Kidney tubule cell (primary cell): Measurements from ENCODE around the gene KITLG.
"Not testable (repeated sequence)": the region's sequence is repeated elsewhere in the genome, so short reads cannot be mapped to it uniquely, and the experiment has no call there.

Source experiments
- DNase-seq: peaks from one replicate; pipeline ENCODE4 v3.0.0-alpha.2; 2018; ENCODE audit warnings: low spot score

Gene KITLG, protein sequence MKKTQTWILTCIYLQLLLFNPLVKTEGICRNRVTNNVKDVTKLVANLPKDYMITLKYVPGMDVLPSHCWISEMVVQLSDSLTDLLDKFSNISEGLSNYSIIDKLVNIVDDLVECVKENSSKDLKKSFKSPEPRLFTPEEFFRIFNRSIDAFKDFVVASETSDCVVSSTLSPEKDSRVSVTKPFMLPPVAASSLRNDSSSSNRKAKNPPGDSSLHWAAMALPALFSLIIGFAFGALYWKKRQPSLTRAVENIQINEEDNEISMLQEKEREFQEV

DNA sequence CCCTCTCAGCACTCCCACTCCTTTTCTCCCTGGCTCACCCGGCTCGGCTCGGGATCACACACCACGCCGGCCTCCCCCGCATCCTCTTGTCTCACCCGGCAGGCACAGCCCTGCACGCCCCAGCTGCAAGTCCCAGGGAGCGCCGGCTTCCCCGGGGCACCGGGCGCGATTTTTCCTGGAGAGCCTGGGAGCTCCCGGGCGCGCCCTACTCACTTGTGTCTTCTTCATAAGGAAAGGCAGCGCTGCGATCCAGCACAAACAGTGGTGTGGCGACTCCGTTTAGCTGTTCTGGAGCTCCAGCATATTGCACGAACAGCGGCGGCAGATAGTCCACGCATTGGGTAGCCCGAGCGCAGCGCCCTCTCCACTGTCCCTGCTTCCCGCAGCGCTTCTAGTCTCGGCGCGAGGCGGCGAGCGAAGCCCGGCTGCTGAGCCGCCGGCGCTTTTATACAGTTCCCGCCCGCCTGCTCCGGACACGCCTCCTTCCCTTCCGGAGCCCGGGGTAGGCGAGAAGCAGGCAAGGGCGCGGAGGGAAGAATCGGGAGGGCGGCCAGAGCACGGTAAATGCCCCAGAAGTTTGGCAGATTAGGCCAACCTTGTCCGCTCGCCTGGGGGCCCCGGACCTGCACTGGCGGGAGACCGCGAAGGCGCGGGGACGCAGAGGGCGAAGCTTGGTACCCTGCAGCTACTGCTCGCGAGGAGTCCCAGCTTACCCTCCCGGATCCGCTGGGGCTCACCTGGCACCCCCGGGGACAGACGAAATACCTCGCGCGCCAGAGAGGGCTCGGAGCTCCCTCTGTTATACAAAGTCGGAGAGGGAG, at the start of gene KITLG:
TSS of gene KITLG (minus strand) at position 421 of the 821 bp plus-strand sequence. CDS start at position 228, 193 bp downstream.
- DNase-seq: peak; percentile 94

DNA sequence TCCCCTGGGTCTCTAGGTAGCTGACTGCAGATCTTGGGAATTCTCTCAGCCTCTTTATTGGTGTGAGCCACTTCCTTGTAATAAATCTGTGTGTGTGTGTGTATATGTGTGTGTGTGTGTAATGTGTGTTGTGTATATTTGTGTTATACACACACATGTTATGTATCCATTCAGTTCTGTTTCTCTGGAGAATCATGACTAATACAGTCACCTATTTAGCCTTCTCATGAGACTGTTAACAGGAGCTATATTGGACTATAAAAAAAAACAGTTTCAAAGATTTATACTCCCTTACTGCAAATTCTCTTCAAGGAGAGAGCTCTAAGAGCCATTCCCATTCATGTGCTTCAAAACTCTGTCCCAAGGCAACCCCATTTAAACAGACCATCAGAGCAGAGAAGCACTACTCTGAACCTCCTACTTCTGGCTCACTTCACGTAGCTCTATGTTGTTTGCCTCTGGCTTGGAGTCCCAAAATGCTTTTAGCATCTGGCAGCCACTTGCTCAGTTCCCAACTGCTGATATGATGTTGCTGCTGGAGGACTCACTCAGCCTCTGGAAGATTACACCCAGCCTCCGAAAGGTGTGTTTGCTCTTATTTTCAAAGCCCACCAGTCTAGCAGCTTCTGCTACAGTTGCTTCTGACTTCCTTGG, 48.7 kb upstream of the KITLG start:
- DNase-seq: no peak

DNA sequence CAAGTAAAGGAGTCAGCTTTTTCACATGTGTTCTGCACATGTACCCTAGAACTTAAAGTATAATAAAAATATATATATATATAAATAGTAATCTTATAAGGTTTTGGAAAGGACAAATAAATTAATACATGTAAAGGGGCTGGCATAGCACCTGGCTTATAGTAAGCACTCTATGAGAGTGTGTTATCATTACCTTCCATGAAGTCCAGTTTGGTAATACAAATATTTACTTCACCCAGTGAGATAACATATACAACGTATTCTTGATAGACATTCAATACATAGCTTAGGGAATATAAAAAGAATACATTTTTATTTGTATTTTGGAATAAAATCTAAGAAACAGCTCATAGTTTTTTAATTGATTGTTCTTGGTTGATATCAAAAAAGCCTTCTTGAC, 47.8 kb upstream of the KITLG start:
- DNase-seq: not testable (repeated sequence)

DNA sequence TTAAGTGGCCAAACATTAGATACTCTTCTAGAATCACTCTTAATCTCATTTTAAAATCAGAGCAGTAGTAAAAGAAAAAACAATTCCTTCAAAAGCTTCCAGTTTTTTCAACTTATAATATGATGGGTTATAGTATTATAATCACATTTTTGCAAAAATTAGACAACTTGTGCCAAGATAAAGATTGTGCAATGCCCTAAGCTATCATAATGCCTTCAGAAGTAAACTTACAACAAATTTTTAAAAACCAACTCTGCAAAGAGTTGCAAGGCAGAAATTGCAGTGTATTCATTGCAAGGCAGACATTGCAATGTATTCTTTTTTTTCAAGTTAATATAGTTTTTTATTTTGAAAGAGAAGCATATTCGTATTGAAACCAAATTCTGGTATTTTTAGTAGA, 47.2 kb upstream of the KITLG start:
- DNase-seq: no peak

DNA sequence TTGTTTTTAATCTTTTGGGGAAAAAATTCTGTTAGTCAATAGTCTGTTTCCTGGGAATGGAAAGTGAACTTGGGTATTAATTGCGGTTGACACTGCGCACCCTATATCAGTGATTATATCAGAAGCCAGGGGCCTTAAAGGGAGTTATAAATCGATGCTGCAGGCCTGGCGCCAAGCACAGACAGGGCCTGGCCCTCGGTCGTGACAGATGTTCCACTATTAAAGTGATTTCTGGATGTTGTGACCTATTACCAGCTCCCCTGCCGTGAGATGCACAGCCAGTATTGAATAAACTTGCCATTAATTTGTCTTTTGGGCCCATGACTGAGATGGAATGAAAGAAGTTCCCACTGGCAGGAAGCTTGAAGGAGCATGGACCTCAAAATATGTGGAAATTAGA, 45.1 kb upstream of the KITLG start:
- no peak for DNase-seq

DNA sequence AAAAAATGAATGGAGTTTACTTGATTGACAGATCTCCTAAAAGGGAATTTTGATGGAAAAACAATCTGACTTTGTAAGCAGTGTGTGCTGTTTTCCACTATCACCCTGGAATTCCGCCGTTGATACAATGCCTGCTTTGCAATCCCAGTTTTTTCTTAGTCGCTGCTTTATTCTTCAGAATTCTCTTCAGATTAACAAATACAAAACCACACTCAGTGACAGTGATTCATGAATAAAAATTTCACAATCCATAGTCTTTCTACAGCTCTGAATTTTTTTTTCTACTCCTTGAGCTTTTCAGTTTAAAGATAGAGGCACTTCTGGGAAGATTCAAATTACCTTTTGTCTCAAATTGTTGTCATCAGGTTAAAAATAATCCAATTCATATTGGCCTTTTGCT, 44.6 kb upstream of the KITLG start:
- peak; percentile 8 for DNase-seq

DNA sequence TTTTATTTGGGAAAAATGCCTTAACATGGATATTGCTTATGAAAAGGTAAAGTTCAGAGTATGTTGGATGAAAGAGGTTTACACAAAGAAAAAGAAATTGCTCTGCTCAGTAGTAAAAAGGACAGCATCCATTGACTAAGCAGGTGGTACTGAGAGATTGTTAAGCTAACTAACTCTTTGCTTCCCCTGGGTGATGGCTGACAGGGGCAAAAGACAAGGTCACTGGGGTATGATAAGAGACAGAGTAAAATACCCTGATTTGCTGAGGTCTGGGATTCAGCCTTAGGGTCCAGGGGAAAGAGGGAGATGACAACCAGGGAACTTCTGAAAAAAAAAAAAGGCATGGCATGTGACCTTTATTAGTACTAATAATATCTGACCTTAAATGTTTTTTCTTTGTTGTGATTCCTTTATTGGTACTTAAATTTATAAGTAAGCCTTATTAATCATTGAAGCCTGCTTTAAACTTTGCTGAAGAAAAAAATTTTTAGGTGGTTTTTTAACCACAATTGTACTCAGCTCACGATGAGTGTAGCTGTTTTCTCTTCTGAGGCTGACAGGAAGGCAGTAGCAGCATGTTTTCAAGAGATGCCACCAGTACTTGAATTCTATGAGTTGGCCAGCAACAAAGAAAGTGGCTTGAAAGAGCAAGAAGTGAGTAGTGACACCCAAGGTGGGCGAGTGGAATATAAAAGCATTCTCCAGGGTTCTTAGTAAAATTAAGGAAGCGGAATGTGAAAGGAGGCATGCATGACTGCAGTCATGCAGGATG, 43.7 kb upstream of the KITLG start:
- DNase-seq: peak; percentile 2

DNA sequence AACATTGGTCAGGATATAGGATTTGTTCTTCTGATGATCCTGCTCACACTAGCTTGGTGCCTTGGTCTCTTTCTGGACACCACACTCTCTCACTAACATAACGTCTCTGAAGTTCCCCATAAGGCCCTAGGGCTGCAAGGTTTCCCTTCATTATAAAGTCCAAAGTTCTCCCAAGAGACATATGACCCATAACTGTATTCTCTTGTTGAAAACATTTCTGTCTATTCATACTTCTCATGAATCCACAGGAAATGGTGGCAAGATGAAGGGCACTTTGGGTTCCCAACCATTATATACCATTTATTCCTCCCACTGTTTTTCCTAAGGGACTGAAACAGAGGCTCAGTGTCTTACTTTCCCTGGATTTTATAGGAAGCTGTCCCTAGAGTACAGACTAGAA, 37.1 kb upstream of the KITLG start:
- no peak for DNase-seq

DNA sequence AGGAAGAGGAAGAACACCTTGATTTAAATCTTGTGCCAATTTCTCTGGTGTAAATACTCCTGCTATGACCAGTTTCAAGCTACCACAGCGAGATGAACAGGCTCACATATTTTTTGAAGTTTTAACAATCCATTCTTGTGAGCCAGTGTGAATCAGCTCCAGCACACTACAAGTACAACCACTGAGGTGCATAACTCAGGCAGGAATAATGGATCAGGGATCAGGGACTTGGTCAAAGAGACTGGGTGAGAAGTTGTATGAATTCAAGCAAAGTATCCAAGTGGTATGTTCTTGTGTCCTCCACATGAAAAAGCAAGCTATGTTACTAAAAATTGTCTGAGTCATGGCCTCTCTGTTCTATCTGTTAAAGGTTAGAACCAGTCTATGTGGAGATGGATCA, 35.2 kb upstream of the KITLG start:
- DNase-seq: peak; percentile 69

DNA sequence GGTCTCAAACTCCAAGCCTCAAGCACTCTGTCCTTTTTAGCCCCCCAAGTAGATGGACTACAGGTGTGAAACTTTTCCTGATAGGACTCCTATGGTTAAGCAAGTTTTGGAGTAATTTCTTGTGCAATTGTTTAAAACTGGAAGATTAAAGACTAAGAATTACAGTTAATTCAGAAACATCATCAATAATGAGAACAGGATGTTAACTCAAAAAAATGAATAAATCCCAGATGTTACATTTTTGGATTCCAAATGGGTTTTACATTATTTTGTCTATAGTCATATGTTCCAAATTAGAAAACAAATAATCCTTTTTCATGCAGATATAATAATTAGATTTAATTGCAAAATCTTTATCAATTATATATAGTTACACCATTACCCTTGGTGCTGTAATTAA, 24.4 kb upstream of the KITLG start:
- DNase-seq: no peak

DNA sequence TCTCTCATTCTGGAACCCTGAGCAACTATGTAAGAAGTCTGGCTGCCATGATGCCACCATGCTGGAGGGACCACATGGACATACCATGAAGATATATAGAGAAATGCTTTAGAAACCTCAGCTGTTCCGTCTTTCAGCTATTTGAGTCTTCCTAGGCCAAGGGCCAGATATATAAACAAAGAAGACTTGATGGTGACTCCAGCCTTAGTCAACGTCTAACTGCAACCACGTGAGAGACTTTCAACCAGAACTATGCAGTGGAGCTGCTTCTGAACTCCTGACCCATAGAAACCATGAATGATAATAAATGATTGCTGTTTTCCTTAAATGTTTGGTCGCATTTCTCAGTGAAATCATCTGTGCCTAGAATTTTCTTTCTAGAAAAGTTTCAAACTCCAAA, 20.0 kb upstream of the KITLG start:
- DNase-seq: peak; percentile 73

DNA sequence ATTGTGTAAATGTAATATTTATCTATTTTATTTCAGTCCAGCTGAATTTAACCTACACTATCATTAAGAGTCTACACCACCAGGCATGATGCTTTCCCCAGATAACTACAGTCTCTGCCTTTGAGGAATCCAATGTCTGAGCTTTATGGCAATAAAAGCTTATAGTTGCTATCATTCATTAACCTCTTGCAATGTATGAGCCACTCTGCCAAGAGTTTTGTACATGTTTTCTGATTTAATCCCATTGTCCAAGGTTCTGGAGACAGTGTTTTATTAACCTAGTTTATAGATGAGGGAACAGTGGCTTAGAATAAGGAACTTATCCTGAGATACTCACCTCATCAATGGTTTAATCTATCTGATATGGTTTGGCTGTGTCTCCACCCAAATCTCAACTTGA, 17.1 kb upstream of the KITLG start:
- no peak for DNase-seq

DNA sequence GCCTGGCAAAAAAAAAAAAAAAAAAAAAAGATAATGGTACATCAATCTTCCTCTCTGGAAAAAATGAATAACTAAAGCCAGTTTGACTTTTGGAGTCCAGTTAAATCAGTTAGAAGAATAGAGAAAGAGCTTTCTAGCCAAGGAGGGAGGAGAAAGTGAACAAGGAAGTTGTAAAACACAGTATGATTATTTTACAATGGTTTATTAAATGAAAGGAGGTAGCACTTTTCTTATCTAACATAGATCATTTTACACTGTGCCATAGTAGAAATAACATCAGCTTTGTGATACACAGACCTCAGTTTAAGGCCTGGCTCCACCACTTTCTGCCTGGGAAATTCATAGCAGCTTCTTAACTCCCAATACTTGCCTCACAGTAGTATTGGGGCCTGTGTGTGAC, 15.4 kb upstream of the KITLG start:
- no peak for DNase-seq

DNA sequence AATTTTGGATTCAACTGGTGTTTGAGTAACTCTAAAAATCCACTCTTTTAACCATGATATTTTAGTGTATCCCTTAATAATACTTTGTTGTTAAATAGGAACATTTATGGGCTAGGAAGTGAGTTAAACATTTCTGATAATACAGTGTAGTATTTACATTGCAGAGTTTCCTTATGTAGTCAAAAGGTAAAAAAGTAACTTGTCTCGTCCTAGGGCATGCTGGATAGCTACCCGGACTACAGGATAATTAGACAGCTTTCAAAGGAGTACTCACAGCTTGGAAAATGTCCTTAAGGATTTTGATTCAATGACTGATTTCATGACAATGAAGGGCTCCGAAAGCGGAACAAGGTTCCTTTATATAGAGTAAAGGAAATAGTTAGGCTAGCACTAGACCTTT, 14.5 kb upstream of the KITLG start:
- DNase-seq: no peak

DNA sequence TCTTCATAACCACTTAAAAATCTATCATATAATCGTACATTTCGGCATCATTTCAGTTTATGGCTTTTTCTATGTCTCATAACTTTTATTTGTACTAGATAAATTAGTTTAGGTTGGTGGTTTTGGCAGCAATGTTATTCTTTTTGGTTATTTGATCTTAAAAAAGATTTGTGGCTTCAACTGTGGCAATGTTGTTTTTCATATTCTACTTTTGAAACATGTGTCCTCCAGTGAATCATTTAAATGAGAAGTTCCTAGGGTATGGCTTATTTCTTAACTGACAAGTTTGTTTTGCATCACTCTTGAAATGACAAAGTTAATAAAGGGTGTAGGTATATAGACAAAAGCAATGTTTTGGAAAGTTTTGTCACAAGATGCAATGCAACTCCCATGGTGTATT, 11.1 kb upstream of the KITLG start:
- no peak for DNase-seq

DNA sequence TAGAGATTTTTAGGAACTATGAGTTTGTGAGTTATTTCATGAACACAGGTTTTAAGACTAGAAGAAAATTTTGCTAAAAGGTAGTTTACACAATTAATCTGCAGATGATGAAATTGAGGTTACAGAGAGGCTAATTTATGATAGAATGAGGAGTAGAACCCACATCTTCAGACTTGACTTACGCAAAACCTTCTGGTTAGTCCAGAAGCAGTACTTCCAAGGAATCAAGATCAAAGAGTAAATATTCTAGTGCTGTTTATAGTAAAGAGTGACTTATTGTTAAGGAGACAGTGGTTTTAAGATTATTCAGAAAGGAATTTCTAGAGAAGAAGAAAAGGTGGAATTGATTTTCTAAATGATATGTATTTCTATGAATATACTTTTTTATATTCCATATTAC, 10.6 kb upstream of the KITLG start:
- no peak for DNase-seq

DNA sequence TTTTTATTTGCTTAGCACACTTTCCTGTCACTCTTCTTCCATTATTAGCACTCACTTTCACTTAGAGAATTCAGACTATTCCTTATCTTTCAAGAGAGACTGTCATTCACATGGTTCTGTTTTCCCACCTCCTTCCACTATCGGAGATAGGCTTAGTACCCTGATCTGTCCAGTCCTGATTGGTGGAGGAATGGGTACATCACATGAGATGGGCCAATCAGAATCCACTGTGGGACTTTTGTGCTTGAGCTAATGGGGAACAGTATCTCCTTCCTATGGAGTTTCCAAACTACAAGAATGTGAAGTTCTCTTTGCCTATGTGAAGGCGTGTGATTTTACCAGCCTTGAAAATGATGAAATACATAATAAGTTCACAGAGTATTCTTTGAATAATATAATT, 4.8 kb upstream of the KITLG start:
- DNase-seq: no peak

DNA sequence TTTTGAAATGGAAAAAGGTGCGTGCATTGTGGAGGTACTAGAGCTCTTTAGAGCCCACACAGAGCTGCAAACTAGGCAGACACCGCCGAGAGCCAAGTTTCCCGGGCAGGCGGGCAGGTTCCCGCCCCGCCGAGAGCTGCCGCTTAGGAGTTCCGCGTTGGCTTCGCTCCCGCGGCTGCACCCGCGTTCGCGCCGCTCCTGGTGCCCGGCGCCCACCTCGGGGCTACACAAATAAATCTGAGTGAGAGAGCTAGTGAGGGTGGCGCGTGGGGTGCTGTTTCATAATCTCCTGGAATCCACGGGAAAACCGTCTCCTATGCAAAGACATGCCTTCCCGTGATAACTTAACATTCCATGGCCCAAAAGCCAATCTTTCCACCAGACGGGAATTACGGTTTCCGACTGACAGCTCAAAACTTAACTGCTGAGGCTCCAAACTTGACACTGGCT, 645 bp downstream of the KITLG start:
- DNase-seq: peak; percentile 38

DNA sequence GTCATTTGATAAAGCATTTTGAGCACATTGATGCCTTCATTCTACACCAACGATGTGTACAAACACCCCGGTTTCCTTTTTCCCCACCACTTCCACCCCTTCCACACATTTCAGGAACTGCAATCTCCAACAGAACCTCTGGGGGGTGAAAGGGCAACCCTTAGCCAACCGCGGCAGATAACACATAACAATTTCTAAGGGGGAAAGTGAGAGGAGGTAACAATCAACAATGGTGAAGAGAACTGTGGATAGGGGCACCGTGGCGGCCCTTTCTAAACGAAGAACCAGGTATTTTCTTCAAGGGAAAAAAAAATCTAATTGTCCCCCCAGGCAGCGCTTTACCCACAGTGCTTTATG, 1.1 kb downstream of the KITLG start:
- DNase-seq: peak; percentile 64

DNA sequence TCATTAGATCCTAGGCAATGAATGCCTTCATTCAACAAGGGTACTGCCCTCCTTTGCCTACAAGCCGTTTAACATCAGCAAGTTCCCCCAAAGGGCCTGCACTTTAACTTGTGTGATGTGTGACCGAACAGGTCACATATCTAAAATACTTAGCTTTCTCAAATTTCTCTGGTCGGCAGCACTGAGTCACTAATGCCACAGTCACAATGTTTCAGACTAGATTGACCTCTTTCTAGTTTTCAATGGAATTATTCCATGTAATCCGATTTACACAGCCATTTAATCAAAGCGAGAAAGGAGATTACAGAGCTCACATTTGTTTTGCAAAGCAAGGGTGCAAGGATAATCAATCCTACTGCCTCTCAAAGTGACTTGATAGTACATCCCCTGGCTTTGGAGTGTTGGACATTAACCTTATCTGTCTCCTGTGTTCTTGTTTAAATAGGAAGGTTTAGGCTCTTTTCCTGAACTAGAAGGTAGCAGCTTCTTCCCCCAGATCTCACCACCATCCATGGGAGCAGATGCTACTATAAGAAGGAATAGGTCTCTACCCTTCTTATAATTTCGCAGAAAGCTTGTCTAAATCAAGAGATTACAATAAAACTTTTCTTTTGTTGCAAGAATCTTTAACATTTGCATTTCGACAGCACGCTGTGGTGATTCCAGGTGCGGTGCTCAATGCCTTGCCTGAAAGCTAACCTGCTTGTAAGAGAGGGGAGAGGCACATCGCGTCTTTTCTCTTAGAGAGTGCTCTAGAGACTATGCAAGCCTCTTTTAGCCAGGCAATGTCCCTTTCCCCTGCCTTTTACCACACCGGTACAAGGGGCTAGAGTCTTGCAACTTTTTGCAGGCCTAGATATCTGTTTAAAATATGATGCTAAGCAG, 1.8 kb downstream of the KITLG start:
- DNase-seq: peak; percentile 44

DNA sequence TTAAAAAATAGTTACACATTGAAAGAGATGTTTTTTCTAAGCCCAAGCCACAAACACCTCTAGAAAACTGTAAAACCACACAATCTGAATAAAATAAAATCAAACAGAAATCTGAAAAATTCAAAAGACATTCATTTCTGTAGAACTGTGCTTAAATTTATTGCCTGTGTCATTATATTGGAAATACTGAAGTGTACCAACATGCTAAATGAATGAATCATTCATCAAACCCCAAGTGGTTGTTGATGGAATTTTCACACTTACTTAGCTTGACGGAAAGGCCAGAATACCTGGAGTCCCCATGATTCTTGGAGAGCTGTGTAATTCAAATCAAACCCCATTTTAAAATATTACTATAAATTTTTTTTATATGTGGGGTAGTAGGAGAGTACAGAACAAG, 2.7 kb downstream of the KITLG start:
- peak; percentile 74 for DNase-seq
